ENCODE data around the gene TNPO1. TPM values are rescaled to one million over a fixed set of nuclear protein-coding genes. Genes with fewer than 3 reads are reported as not detected.

The TNPO1 gene
- total and polyA plus RNA-seq, 2 of the 8 experiments (the other 6 are each of a cell fraction or from before 2014, with no cell fraction given): 38.5 to 211 TPM

DNA sequence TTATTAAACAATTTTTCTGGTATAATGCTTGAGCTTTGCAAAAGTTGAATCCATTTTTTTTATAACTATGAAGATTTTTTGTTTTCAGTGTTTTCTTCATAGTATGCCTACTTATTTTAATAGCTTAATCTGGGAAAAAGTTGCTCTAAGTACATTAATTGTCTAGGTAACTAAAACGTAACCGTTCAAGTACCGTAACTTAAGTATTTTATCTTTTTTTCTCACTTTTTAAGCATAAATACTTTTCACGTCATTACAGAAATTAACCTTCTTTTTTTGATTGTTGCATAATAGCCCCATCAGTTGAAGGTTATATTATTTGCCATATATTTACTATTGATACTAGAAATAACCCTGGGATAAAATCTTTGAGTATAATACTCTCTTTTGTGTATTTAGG lies 15.2 kb downstream of the TNPO1 start (continued):
- TF ChIP-seq TBP (IDR thresholded peaks at IDR 0.05; ENCODE audit: low read depth, low read length) (no peak), NANOG (IDR thresholded peaks at IDR 0.05; ENCODE audit: insufficient read depth, low read depth, low read length, poor library complexity, severe bottlenecking) (no peak), RBBP5 (IDR thresholded peaks at IDR 0.05; ENCODE audit: borderline replicate concordance, low read depth, low read length) (no peak), ASH2L (IDR thresholded peaks at IDR 0.05; ENCODE audit: low read length) (no peak), CEBPB (IDR thresholded peaks at IDR 0.05; ENCODE audit: low read depth, low read length) (no peak), RAD21 (IDR thresholded peaks at IDR 0.05 in 1 of 2, conservative IDR thresholded peaks at IDR 0.05 in 1 of 2; ENCODE audit: low read depth in 2 of 2, low read length in 2 of 2) (no peak), EZH2 (IDR thresholded peaks at IDR 0.05; ENCODE audit: low read depth, low read length, severe bottlenecking) (no peak), CTBP2 (IDR thresholded peaks at IDR 0.05; ENCODE audit: borderline replicate concordance, insufficient read depth, insufficient read length, low read length) (no peak), YY1 (IDR thresholded peaks at IDR 0.05; ENCODE audit: low read depth, low read length) (no peak)

All from H1 (cell line).